GM12878 (cell line): Measurements from ENCODE around the gene PRPF18. TPM values are rescaled to one million over a fixed set of nuclear protein-coding genes. Genes with fewer than 3 reads are reported as not detected.
A peak's percentile ranks its signal among the peaks of the same experiment; 100 is the strongest.

Experiments
- CBX3 ChIP-seq: fragments of 200-600 bp; sonication (generic); IDR thresholded peaks from 2 replicates; pipeline ENCODE4 v1.6.1; 2016; ENCODE audit warnings: low read depth, borderline replicate concordance
- CBX5 ChIP-seq: sonication (generic); IDR thresholded peaks from 2 replicates; pipeline ENCODE4 v1.6.1; 2016; ENCODE audit warnings: low read depth, moderate library complexity, mild to moderate bottlenecking, inconsistent platforms
- CHD2 ChIP-seq: IDR thresholded peaks from 2 replicates; pipeline ENCODE4 v1.6.1; 2011; ENCODE audit warnings: low read depth, low read length, improper control_type of control experiment, borderline replicate concordance
- CREM ChIP-seq: IDR thresholded peaks from 2 replicates; pipeline ENCODE4 v1.6.1; 2014; ENCODE audit warnings: antibody characterized with exemption, low read depth
- EGR1 ChIP-seq, 2 experiments: IDR thresholded peaks; 1 replicate in 1 of 2; 2 replicates in 1 of 2; pipeline ENCODE4 v1.6.1; 2011 to 2012; ENCODE audit warnings: low read depth in 2 of 2, low read length in 2 of 2, borderline replicate concordance in 1 of 2, mild to moderate bottlenecking in 1 of 2, moderate library complexity in 1 of 2
- GATAD2B ChIP-seq: fragments of 450-650 bp; conservative IDR thresholded peaks from 2 replicates; pipeline ENCODE4 v1.6.1; 2017; ENCODE audit warnings: low read depth, mild to moderate bottlenecking, moderate library complexity
- HDGF ChIP-seq: fragments of 450-650 bp; IDR thresholded peaks from 2 replicates; pipeline ENCODE4 v1.6.1; 2016; ENCODE audit warnings: antibody characterized with exemption
- IKZF2 ChIP-seq, 2 experiments: fragments of 450-650 bp; IDR thresholded peaks; 2 replicates each; pipeline ENCODE4 v1.6.1; 2017; ENCODE audit warnings: mild to moderate bottlenecking in 2 of 2, moderate library complexity in 2 of 2
- JUNB ChIP-seq: IDR thresholded peaks from 2 replicates; pipeline ENCODE4 v1.6.1; 2016; ENCODE audit warnings: antibody characterized with exemption, mild to moderate bottlenecking
- MEF2A ChIP-seq: IDR thresholded peaks from 2 replicates; pipeline ENCODE4 v1.6.1; 2011; ENCODE audit warnings: low read depth, mild to moderate bottlenecking, low read length, moderate library complexity; ENCODE audit not compliant: insufficient read depth
- MEF2B ChIP-seq: fragments of 450-650 bp; IDR thresholded peaks from 2 replicates; pipeline ENCODE4 v1.6.1; 2018; ENCODE audit warnings: mild to moderate bottlenecking, moderate library complexity; ENCODE audit not compliant: partially characterized antibody, poor library complexity, severe bottlenecking
- NFXL1 ChIP-seq: fragments of 450-650 bp; IDR thresholded peaks from 2 replicates; pipeline ENCODE4 v1.6.1; 2017; ENCODE audit warnings: antibody characterized with exemption, mild to moderate bottlenecking, borderline replicate concordance
- NFYA ChIP-seq: IDR thresholded peaks from 2 replicates; pipeline ENCODE4 v1.6.1; 2011; ENCODE audit warnings: low read depth, mild to moderate bottlenecking, low read length, improper control_type of control experiment, borderline replicate concordance
- NRF1 ChIP-seq: conservative IDR thresholded peaks from 2 replicates; pipeline ENCODE4 v1.6.1; 2011; ENCODE audit warnings: mild to moderate bottlenecking, low read depth, low read length, improper control_type of control experiment
- PAX8 ChIP-seq: fragments of 450-650 bp; IDR thresholded peaks from 2 replicates; pipeline ENCODE4 v1.6.1; 2017; ENCODE audit warnings: mild to moderate bottlenecking, moderate library complexity
- POLR2AphosphoS5 ChIP-seq: IDR thresholded peaks from 2 replicates; pipeline ENCODE4 v1.6.1; 2011; ENCODE audit warnings: mild to moderate bottlenecking, low read length, inconsistent platforms
- RELA ChIP-seq: fragments of 450-650 bp; IDR thresholded peaks from 2 replicates; pipeline ENCODE4 v1.8.0; 2014; ENCODE audit warnings: borderline replicate concordance; ENCODE audit not compliant: partially characterized antibody
- SIX5 ChIP-seq: IDR thresholded peaks from 2 replicates; pipeline ENCODE4 v1.6.1; 2011; ENCODE audit warnings: mild to moderate bottlenecking, low read depth, low read length, moderate library complexity; ENCODE audit not compliant: severe bottlenecking
- SKIL ChIP-seq: fragments of 450-650 bp; IDR thresholded peaks from 2 replicates; pipeline ENCODE4 v1.6.1; 2017; ENCODE audit warnings: mild to moderate bottlenecking, low read depth, inconsistent platforms; ENCODE audit not compliant: poor library complexity, severe bottlenecking
- TBL1XR1 ChIP-seq: IDR thresholded peaks from 2 replicates; pipeline ENCODE4 v1.6.1; 2012; ENCODE audit warnings: low read depth, low read length, improper control_type of control experiment
- YBX1 ChIP-seq: fragments of 450-650 bp; IDR thresholded peaks from 2 replicates; pipeline ENCODE4 v1.6.1; 2016; ENCODE audit warnings: antibody characterized with exemption
- ZNF24 ChIP-seq: fragments of 450-650 bp; IDR thresholded peaks from 2 replicates; pipeline ENCODE4 v1.6.1; 2017; ENCODE audit warnings: antibody characterized with exemption, mild to moderate bottlenecking
- ZNF592 ChIP-seq: fragments of 450-650 bp; IDR thresholded peaks from 2 replicates; pipeline ENCODE4 v1.6.1; 2017; ENCODE audit warnings: mild to moderate bottlenecking, moderate library complexity
- ZSCAN29 ChIP-seq: fragments of 450-650 bp; IDR thresholded peaks from 2 replicates; pipeline ENCODE4 v1.6.1; 2017; ENCODE audit warnings: mild to moderate bottlenecking, moderate library complexity
- polyA plus RNA-seq, 11 experiments: library from polyadenylated mRNA; depleted of rRNA in 4 of 11; unstranded in 6 of 11; stranded (reverse) in 5 of 11; fragments of >200 nt; fragmentation: Nextera tagmentation in 4 of 11; fragmentation: Illumina TruSeq in 1 of 11; extraction: Ambion mirVana in 4 of 11; extraction: Trizol in 1 of 11; gene quantifications; 1 replicate in 1 of 11; 2 replicates in 10 of 11; pipeline versions ENCODE4 v1.2.1 to v1.2.3, GENCODE V29; 2011 to 2016; ENCODE audit warnings: inconsistent platforms in 2 of 11, missing spikeins in 2 of 11, low read depth in 1 of 11
- total RNA-seq, 4 experiments: library from RNA; depleted of rRNA in 3 of 4; stranded (reverse); fragments of >200 nt in 3 of 4; fragmentation: Illumina TruSeq in 1 of 4; extraction: Trizol in 1 of 4; gene quantifications; 2 replicates each; pipeline versions ENCODE4 v1.2.1 to v1.2.3, GENCODE V29; 2013 to 2021

Gene PRPF18
- total and polyA plus RNA-seq, 10 of the 15 experiments (the other 5 are each of a cell fraction or from before 2014, with no cell fraction given) = 15.6 to 35.8 (median 28.8) TPM

DNA sequence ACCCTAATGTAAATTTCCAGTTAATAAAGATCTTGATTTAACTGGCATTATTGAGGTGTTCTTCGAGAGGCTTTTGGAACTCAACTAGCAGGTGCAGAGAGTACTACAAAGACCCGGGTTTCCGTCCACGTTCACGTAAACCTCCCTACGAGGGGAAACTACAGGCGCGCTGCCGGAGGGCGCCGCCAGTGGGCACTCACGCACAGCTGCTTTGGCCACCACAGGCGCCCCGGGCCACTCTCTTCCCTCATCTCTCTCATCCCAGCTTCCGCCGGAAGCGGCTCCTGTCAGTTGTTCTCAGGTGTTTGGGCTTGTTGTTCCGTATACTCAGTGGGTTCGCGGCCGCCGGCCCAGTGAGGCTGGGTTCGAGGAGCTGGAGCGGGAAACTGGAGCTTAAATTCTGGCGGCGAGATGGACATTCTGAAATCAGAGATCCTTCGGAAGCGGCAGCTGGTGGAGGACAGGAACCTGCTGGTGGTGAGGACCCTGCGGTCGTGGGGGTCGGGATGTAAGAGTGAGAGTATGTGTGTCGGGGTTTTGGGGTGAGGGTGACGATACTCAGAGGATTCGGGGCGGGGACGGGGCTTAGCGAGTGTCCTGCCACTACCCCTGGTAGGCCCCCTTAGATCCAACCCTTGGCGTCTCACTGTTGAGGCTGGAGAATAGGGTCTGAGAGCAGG lies at the start of gene PRPF18 (continued):
- TF ChIP-seq POLR2AphosphoS5 = peak; percentile 88
- TF ChIP-seq ZNF24 = peak; percentile 77
- peak; percentile 74 for TF ChIP-seq ZNF592
- TF ChIP-seq ZSCAN29 = 0 out of 2 replicates have a peak, but pooled peaks have one; percentile 49
- TF ChIP-seq SKIL = no peak
- TF ChIP-seq RELA = no peak
- TF ChIP-seq IKZF2 (IDR thresholded peaks at IDR 0.05) = no peak
- peak; percentile 84; the same call in 1 of the 2 replicates for TF ChIP-seq CBX5
- no peak for TF ChIP-seq HDGF
- TF ChIP-seq JUNB = peak; percentile 22; the same call in 1 of the 2 replicates
- TF ChIP-seq MEF2B = peak; percentile 27
- peak; percentile 78 for TF ChIP-seq CREM
- TF ChIP-seq GATAD2B = no peak
- no peak for TF ChIP-seq NFXL1
- no peak for TF ChIP-seq YBX1
- peak; percentile 55 for TF ChIP-seq SIX5
- no peak for TF ChIP-seq NRF1
- 0 out of 2 replicates have a peak, but pooled peaks have one; percentile 57 for TF ChIP-seq MEF2A
- no peak for TF ChIP-seq PAX8
- peak; percentile 47 to 89 for TF ChIP-seq EGR1 (IDR thresholded peaks at IDR 0.05; ENCODE audit: borderline replicate concordance in 1 of 2, low read depth in 2 of 2, low read length in 2 of 2)
- TF ChIP-seq NFYA = no peak
- TF ChIP-seq CHD2 = peak; percentile 55; the same call in 1 of the 2 replicates
- TF ChIP-seq CBX3 = no peak
- peak; percentile 75; the same call in 1 of the 2 replicates for TF ChIP-seq TBL1XR1
